Lower leg skin (tissue), 4 donors: ENCODE results near the gene ESYT2. TPM values are rescaled to one million over a fixed set of nuclear protein-coding genes. Genes with fewer than 3 reads are reported as not detected.
A peak's percentile ranks its signal among the peaks of the same experiment; 100 is the strongest.

Source experiments
- DNase-seq, 2 donors: peaks; one replicate each; pipeline ENCODE4 v3.0.0-alpha.2; 2019; ENCODE audit warnings: low spot score in 2 of 2
- H3K4me3 ChIP-seq: fragments of 200-600 bp; sonication (generic); 2 replicates; pipeline ENCODE4 v1.5.1; 2017; ENCODE audit warnings: mild to moderate bottlenecking, low read depth; ENCODE audit not compliant: poor library complexity, severe bottlenecking
- CTCF ChIP-seq, 3 donors: fragments of 450-650 bp; IDR thresholded peaks; one replicate each; pipeline ENCODE4 v1.5.1; 2016; ENCODE audit warnings: antibody characterized with exemption in 3 of 3, mild to moderate bottlenecking in 3 of 3, moderate library complexity in 2 of 3
- POLR2A ChIP-seq, 2 donors: fragments of 450-650 bp; IDR thresholded peaks; one replicate each; pipeline ENCODE4 v1.6.1; 2016 to 2017; ENCODE audit warnings: antibody characterized with exemption in 2 of 2, mild to moderate bottlenecking in 1 of 2, moderate library complexity in 1 of 2
- WGBS, 2 donors: methylation state at CpG; one replicate each; pipeline ENCODE4 v1.1.5; 2018; 5-methylcytosine and 5-hydroxymethylcytosine counted together
- intact Hi-C: fragments of 100-400 bp; cut with DNase I; formaldehyde crosslinking; loops from one replicate; pipeline ENCODE4 v1.15.0; 2023; ENCODE audit warnings: low total_unique reads
- total RNA-seq, 4 donors: library from RNA; depleted of rRNA; stranded (reverse); fragments of >200 nt; gene quantifications; one replicate each; pipeline ENCODE4 v1.1.0, GENCODE V29; 2016

ESYT2 gene
- total RNA-seq, 4 donors from 2014 or later, result 75.5 to 101 (median 78.0) TPM

- intact Hi-C loops, result no loop called here
- H3K4me3 ChIP-seq, result no peak overlapping the region
- DNase-seq, result peak in 1 of 2 donors; percentile 88
- 31 to 38% methylated on average over 7 to 8 of the region's 8 CpGs for WGBS, 2 donors
- TF ChIP-seq POLR2A (IDR thresholded peaks at IDR 0.05) (no peak), CTCF (IDR thresholded peaks at IDR 0.05) (no peak)
These were observed 45.7 kb downstream of the ESYT2 start for GRCh38 chr7:158783595-158783994.

GRCh38 chr7:158782761-158783401, 46.4 kb downstream of the ESYT2 start:
- intact Hi-C loops, result no loop called here
- TF ChIP-seq POLR2A (IDR thresholded peaks at IDR 0.05) (no peak), CTCF (IDR thresholded peaks at IDR 0.05) (no peak)
- WGBS, 2 donors, result 44 to 46% methylated on average over 20 of the region's 20 CpGs
- DNase-seq, result peak; percentile 59 to 88
- H3K4me3 ChIP-seq, result no peak overlapping the region

GRCh38 chr7:158781974-158782664, 47.2 kb downstream of the ESYT2 start:
- TF ChIP-seq CTCF (IDR thresholded peaks at IDR 0.05), result no peak
- no peak for TF ChIP-seq POLR2A (IDR thresholded peaks at IDR 0.05)
- intact Hi-C loops, result no loop called here
- no peak for DNase-seq
- no peak overlapping the region for H3K4me3 ChIP-seq
- 89 to 91% methylated on average over 17 of the region's 17 CpGs for WGBS, 2 donors

GRCh38 chr7:158781217-158781973, 47.9 kb downstream of the ESYT2 start:
- no peak overlapping the region for H3K4me3 ChIP-seq
- no peak for DNase-seq
- 93 to 94% methylated on average over 23 of the region's 23 CpGs for WGBS, 2 donors
- TF ChIP-seq CTCF (IDR thresholded peaks at IDR 0.05), result no peak
- no peak for TF ChIP-seq POLR2A (IDR thresholded peaks at IDR 0.05)
- intact Hi-C loops, result no loop called here

- intact Hi-C loops, result no loop called here
- 57 to 69% methylated on average over 6 of the region's 6 CpGs for WGBS, 2 donors
- DNase-seq, result no peak
- H3K4me3 ChIP-seq, result no peak overlapping the region
- TF ChIP-seq CTCF (IDR thresholded peaks at IDR 0.05) (no peak), POLR2A (IDR thresholded peaks at IDR 0.05) (no peak)
These were observed 50.0 kb downstream of the ESYT2 start for GRCh38 chr7:158779061-158780000.
